Endothelial cell (in vitro differentiated cells): ENCODE results near the gene UPK3BL2. TPM values are rescaled to one million over a fixed set of nuclear protein-coding genes. Genes with fewer than 3 reads are reported as not detected.
"Not testable (repeated sequence)": the region's sequence is repeated elsewhere in the genome, so short reads cannot be mapped to it uniquely, and the experiment has no call there.

Source experiments
- DNase-seq: peaks from one replicate; pipeline ENCODE4 v3.0.0; 2021; ENCODE audit warnings: low spot score
- H3K27ac Mint-ChIP-seq: one replicate; pipeline ENCODE4 v1.8.0; 2021; ENCODE audit warnings: mixed read lengths, inconsistent platforms; ENCODE audit not compliant: unreplicated experiment
- H3K27me3 Mint-ChIP-seq: one replicate; pipeline ENCODE4 v1.8.0; 2021; ENCODE audit warnings: mild to moderate bottlenecking, moderate library complexity, mixed read lengths, inconsistent platforms; ENCODE audit not compliant: unreplicated experiment
- H3K36me3 Mint-ChIP-seq: one replicate; pipeline ENCODE4 v1.8.0; 2021; ENCODE audit warnings: mild to moderate bottlenecking, low read depth, mixed read lengths, inconsistent platforms; ENCODE audit not compliant: unreplicated experiment
- H3K4me1 Mint-ChIP-seq: one replicate; pipeline ENCODE4 v1.8.0; 2021; ENCODE audit warnings: mild to moderate bottlenecking, mixed read lengths, inconsistent platforms; ENCODE audit not compliant: unreplicated experiment
- H3K4me3 Mint-ChIP-seq: one replicate; pipeline ENCODE4 v1.8.0; 2021; ENCODE audit warnings: mild to moderate bottlenecking, mixed read lengths, inconsistent platforms; ENCODE audit not compliant: unreplicated experiment
- H3K9me3 Mint-ChIP-seq: one replicate; pipeline ENCODE4 v1.8.0; 2021; ENCODE audit warnings: mixed read lengths, inconsistent platforms; ENCODE audit not compliant: unreplicated experiment
- total RNA-seq: library from RNA; stranded (reverse); fragmentation: NEBNext Ultra II Directional; extraction: Animal tissue kit (Norgen Biotek cat#: 25700); gene quantifications from one replicate; pipeline ENCODE4 v1.2.1, GENCODE V29; 2021; ENCODE audit not compliant: unreplicated experiment

Gene UPK3BL2
- total RNA-seq, 1 donor from 2014 or later, result 9.3 TPM

DNA sequence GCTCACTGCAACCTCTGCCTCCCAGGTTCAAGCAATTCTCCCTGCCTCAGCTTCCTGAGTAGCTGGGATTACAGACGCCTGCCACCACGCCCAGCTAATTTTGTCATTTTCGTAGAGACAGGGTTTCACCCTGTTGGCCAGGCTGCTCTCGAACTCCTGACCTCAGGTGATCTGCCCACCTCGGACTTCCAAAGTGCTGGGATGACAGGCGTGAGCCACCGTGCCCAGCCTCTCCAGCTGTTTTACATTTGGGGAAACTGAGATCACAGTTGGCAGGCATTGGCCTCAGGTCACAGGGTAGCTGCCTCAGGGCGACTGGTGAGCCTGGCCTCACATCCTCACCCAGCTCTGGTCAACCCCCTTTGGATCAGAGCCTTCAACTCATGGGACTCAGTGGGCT lies 32.9 kb downstream of the UPK3BL2 start:
- not testable (repeated sequence) for H3K4me3 Mint-ChIP-seq, H3K4me1 Mint-ChIP-seq, H3K27ac Mint-ChIP-seq, DNase-seq, H3K27me3 Mint-ChIP-seq, H3K36me3 Mint-ChIP-seq, H3K9me3 Mint-ChIP-seq

DNA sequence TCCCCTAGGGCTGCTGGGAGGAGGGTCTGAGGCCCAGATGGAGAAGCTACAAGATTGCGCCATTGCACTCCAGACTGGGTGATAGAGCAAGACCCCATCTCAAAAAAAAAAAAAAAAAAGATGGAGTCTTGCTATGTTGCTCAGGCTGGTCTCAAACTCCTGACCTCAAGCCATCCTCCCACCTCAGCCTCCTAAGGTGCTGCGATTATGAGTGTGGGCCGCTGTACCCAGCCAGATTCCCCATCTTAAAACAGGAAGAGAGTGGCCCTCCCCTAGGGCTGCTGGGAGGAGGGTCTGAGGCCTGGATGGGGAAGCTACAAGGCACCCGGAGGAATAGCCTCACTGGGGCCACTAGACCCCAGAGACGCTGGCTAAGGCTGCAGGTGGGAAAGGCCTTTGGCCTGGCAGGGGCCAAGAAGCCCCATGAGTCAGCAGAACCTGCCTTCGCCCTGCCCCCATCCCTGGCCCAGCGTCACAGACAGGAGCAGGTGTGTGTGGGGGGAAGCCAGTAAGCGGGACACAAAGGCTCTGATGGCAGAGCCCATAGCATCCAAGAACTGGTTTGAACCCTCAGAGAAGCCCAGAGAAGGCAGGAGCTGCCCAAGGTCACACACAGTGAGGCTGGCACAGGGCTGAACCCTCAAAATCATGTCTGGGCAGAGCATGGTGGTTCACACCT lies 35.9 kb downstream of the UPK3BL2 start:
- H3K4me1 Mint-ChIP-seq, H3K27ac Mint-ChIP-seq, H3K27me3 Mint-ChIP-seq, H3K36me3 Mint-ChIP-seq, H3K4me3 Mint-ChIP-seq, DNase-seq, H3K9me3 Mint-ChIP-seq: not testable (repeated sequence)

- not testable (repeated sequence) for H3K27ac Mint-ChIP-seq, H3K9me3 Mint-ChIP-seq, H3K4me3 Mint-ChIP-seq, H3K36me3 Mint-ChIP-seq, DNase-seq, H3K4me1 Mint-ChIP-seq, H3K27me3 Mint-ChIP-seq
Measured at GRCh38 chr7:102505298-102506185, 38.0 kb downstream of the UPK3BL2 start.

- H3K27me3 Mint-ChIP-seq, H3K36me3 Mint-ChIP-seq, DNase-seq, H3K4me1 Mint-ChIP-seq, H3K4me3 Mint-ChIP-seq, H3K27ac Mint-ChIP-seq, H3K9me3 Mint-ChIP-seq: not testable (repeated sequence)
Measured at GRCh38 chr7:102503141-102503540, 40.4 kb downstream of the UPK3BL2 start.

GRCh38 chr7:102498321-102498720 lies 45.2 kb downstream of the UPK3BL2 start:
- H3K4me1 Mint-ChIP-seq, H3K4me3 Mint-ChIP-seq, H3K27ac Mint-ChIP-seq, H3K36me3 Mint-ChIP-seq, H3K9me3 Mint-ChIP-seq, DNase-seq, H3K27me3 Mint-ChIP-seq: not testable (repeated sequence)

DNA sequence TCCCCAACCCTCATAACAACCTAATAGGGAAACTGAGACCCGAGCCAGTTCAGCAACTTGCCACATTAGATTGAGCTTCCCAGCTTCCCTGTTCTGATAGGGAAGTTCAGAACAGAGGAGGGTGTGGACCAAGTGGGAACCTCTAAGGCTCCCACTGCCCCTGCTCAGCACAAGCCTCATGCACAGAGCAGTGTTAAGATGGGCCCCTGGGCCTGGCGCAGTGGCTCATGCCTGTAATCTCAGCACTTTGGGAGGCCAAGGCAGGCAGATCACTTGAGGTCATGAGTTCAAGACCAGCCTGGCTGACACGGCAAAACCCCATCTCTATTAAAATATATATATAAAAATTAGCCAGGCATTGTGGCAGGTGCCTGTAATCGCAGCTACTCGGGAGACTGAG lies 46.2 kb downstream of the UPK3BL2 start:
- H3K9me3 Mint-ChIP-seq, DNase-seq, H3K36me3 Mint-ChIP-seq, H3K27me3 Mint-ChIP-seq, H3K4me1 Mint-ChIP-seq, H3K4me3 Mint-ChIP-seq, H3K27ac Mint-ChIP-seq: not testable (repeated sequence)

- H3K4me3 Mint-ChIP-seq, H3K27me3 Mint-ChIP-seq, DNase-seq, H3K27ac Mint-ChIP-seq, H3K4me1 Mint-ChIP-seq, H3K36me3 Mint-ChIP-seq, H3K9me3 Mint-ChIP-seq: not testable (repeated sequence)
Measured at GRCh38 chr7:102496861-102497260, 46.6 kb downstream of the UPK3BL2 start.

- DNase-seq, H3K4me3 Mint-ChIP-seq, H3K36me3 Mint-ChIP-seq, H3K9me3 Mint-ChIP-seq, H3K27me3 Mint-ChIP-seq, H3K4me1 Mint-ChIP-seq, H3K27ac Mint-ChIP-seq: not testable (repeated sequence)
Measured at GRCh38 chr7:102494473-102495149, 48.9 kb downstream of the UPK3BL2 start.

DNA sequence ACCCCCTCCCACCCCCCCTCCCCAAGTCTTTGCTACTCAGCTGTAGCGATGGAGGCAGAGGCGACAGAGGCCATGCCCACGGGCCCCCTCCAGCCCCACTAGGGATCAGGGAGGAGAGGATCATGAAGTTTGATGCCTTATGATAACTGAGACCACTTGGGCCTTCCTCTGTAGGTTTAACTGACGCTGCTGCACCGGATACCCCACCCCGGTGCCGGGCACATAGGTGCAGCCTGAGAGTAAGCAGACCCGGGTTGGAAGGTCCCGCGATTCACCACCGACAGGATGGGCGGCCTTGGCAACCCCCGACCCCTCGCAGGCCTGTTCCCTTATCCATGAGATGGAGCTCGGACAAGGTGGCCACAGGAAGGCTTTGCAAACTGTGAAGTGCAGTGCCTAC lies 49.5 kb downstream of the UPK3BL2 start:
- DNase-seq, H3K27ac Mint-ChIP-seq, H3K27me3 Mint-ChIP-seq, H3K4me3 Mint-ChIP-seq, H3K9me3 Mint-ChIP-seq, H3K4me1 Mint-ChIP-seq, H3K36me3 Mint-ChIP-seq: not testable (repeated sequence)

- not testable (repeated sequence) for H3K27me3 Mint-ChIP-seq, H3K27ac Mint-ChIP-seq, H3K4me3 Mint-ChIP-seq, DNase-seq, H3K4me1 Mint-ChIP-seq, H3K9me3 Mint-ChIP-seq, H3K36me3 Mint-ChIP-seq
Measured at GRCh38 chr7:102493220-102493935, 50.1 kb downstream of the UPK3BL2 start.

DNA sequence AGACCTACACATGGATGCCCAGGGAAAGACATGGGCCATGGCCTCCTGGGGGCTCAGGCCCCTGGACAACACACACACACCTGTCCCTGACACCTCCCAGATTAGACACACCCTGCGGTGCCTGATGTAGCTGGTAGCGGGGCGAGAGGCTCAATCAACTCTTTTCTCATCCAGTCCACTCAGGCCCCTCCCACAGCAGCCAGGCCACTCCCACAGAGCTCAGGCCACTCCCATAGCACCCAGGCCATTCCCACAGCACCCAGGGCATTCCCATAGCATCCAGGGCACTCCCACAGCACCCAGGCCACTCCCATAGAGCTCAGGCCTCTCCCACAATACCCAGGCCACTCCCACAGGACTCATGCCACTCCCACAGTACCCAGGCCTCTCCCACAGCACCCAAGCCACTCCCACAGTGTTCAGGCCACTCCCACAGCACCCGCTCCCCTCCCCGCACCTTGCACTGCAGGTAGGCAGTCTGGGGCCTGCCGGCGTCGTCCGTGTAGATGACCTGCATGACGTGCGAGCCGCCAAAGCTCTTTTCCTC lies 52.9 kb downstream of the UPK3BL2 start:
- H3K27ac Mint-ChIP-seq, H3K36me3 Mint-ChIP-seq, DNase-seq, H3K4me3 Mint-ChIP-seq, H3K9me3 Mint-ChIP-seq, H3K4me1 Mint-ChIP-seq, H3K27me3 Mint-ChIP-seq: not testable (repeated sequence)
